Measurements from ENCODE around the gene CCDC18.
"Not testable (repeated sequence)": the region's sequence is repeated elsewhere in the genome, so short reads cannot be mapped to it uniquely, and the experiment has no call there.

GRCh38 chr1:93220716-93221115, 40.2 kb downstream of the CCDC18 start:
- TF ChIP-seq CTCF (IDR thresholded peaks at IDR 0.05); ZFX (IDR thresholded peaks at IDR 0.05; ENCODE audit: borderline replicate concordance): not testable (repeated sequence)
